ENCODE measurements around the gene EXOC5. TPM values are rescaled to one million over a fixed set of nuclear protein-coding genes. Genes with fewer than 3 reads are reported as not detected.
A peak's percentile ranks its signal among the peaks of the same experiment; 100 is the strongest.

The EXOC5 gene, protein sequence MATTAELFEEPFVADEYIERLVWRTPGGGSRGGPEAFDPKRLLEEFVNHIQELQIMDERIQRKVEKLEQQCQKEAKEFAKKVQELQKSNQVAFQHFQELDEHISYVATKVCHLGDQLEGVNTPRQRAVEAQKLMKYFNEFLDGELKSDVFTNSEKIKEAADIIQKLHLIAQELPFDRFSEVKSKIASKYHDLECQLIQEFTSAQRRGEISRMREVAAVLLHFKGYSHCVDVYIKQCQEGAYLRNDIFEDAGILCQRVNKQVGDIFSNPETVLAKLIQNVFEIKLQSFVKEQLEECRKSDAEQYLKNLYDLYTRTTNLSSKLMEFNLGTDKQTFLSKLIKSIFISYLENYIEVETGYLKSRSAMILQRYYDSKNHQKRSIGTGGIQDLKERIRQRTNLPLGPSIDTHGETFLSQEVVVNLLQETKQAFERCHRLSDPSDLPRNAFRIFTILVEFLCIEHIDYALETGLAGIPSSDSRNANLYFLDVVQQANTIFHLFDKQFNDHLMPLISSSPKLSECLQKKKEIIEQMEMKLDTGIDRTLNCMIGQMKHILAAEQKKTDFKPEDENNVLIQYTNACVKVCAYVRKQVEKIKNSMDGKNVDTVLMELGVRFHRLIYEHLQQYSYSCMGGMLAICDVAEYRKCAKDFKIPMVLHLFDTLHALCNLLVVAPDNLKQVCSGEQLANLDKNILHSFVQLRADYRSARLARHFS
- total RNA-seq (ENCODE audit: low replicate concordance), result 49.3 and 87.4 TPM in 2 replicates

DNA sequence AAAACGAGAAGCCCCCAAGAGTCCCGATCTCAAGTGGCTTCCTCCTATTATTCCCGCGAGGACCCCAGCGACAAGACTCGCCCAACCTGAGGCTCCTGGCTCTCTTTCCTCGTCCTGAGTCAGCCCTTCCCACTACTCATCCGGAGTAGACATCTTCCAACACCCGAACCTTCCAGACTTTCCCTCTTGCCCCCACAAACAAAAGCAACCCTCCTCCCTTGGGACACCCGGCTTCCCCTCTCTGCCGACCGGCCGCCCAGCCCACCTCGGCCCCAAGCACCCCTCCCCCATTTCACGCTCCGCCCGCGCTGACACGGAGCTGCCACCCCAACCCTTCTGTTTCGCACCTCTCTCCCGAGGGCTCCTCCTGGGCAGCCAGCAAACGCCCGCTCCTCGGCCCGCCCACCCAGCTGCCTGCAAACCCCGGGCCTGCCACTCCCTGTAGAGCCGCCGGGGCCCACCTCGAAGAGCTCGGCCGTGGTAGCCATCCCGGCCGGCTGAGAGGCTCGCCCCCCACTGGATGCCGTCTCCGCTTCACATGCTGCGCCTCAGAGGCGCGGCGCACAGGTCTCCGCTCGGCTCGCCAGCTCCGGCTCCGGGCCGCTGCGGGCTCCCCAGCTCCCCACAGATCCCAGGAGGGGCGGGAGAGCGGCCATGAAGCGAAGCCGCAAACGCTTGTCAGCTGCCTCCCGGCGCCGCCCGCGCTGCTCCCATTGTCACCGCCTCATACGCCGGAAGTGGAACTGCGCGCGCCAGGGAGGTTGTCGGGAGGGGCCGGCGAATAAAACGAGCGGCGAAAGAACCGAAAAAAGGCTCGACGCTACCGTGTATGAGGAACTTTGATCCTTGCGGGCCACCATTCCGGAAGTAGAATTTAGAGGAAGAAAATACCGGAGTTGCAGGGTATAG, at the start of gene EXOC5, which contains the start of gene AP5M1:
Gene EXOC5, minus strand, starts transcription at position 745 of the 909 bp plus-strand sequence. Its CDS starts 257 bp downstream, at position 488.
Gene AP5M1, plus strand, starts transcription at position 811 of the 909 bp plus-strand sequence. CDS start 344 bp downstream, outside the sequence.
- peak; percentile 90 for DNase-seq (ENCODE audit: low read depth)
- peak within 1 kb of the TSS; percentile 94 for H3K4me3 ChIP-seq (ENCODE audit: low read depth, low read length)
- TF ChIP-seq, protein P1, sequence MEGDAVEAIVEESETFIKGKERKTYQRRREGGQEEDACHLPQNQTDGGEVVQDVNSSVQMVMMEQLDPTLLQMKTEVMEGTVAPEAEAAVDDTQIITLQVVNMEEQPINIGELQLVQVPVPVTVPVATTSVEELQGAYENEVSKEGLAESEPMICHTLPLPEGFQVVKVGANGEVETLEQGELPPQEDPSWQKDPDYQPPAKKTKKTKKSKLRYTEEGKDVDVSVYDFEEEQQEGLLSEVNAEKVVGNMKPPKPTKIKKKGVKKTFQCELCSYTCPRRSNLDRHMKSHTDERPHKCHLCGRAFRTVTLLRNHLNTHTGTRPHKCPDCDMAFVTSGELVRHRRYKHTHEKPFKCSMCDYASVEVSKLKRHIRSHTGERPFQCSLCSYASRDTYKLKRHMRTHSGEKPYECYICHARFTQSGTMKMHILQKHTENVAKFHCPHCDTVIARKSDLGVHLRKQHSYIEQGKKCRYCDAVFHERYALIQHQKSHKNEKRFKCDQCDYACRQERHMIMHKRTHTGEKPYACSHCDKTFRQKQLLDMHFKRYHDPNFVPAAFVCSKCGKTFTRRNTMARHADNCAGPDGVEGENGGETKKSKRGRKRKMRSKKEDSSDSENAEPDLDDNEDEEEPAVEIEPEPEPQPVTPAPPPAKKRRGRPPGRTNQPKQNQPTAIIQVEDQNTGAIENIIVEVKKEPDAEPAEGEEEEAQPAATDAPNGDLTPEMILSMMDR (IDR thresholded peaks at IDR 0.05; ENCODE audit: insufficient read depth, low read length), result peak; percentile 13

DNA sequence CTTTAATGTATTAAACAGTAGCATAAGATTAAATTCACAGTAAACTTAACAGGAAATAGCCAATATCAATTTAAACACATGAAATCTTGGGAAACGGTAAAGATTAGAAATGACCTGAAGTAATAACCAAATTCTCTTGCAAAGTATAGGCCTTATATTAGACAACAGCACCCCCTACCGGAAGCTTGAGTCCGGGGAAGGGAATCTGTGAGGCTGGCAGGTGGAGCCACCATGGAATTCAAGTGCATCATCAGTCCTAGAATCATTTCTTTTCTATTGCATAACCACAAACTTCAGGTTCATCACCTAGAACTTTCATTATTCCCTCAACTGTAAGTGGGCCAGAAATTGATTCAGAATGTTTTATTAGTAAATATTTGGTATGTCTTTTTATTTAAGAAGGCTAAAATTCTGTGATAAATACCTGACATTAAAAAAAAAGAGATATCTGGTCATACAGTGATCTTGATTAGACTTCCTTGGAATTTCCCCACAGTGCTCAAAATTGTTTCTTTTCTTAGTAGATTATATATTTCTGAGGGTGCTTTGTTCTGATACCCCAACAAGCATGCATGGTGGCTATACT, 48.6 kb upstream of the EXOC5 start:
- TF ChIP-seq, protein P1 (IDR thresholded peaks at IDR 0.05; ENCODE audit: insufficient read depth, low read length), result peak; percentile 84
- no peak overlapping the region for H3K4me3 ChIP-seq (ENCODE audit: low read depth, low read length)
- DNase-seq (ENCODE audit: low read depth), result peak; percentile 86

DNA sequence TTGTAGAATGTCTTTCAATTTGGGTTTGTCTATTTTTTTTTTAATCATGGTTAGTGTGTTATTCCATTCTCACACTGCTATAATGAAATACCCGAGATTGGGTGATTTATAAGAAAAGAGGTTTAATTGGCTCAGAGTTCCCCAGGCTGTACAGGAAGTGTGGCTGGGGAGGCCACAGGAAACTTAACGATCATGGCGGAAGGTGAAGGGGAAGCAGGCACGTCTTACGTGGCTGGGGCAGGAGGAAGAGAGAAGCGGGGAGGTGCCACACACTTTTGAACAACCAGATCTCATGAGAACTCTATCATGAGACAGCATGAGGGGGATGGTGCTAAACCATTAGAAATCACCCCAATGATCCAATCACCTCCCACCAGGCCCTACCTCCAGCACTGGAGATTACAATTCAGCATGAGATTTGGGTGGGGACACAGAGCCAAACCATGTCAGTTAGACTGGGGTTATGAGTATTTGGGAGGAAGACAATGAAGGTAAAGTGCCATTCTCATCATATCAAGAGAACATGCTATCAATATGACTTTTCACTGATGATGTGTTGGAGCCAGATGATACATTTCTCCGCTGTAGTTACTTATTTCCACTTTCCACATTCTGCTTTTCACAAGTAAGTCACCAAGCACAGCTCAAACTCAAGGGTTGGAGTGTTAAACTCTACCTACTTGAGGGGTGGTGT, 45.8 kb upstream of the EXOC5 start:
- no peak for DNase-seq (ENCODE audit: low read depth)
- H3K4me3 ChIP-seq (ENCODE audit: low read depth, low read length), result no peak overlapping the region
- TF ChIP-seq, protein P1 (IDR thresholded peaks at IDR 0.05; ENCODE audit: insufficient read depth, low read length), result no peak

DNA sequence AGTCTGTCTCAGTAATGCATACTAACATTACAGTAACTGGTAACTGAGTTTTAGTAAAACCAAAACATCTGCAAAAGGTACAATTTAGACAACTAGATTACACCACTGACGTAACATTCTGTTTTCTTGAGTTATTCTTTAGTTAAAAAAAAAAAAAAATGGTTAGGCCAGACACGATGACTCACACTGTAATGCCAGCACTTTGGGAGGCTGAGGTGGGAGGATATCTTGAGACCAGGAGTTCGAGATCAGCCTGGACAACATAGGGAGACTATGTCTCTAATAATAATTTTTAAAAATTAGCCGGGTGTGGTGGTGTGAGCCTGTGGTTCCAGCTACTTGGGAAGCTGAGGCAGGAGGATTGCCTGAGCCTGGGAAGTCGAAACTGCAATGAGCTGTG, 34.2 kb upstream of the EXOC5 start:
- no peak overlapping the region for H3K4me3 ChIP-seq (ENCODE audit: low read depth, low read length)
- TF ChIP-seq, protein P1 (IDR thresholded peaks at IDR 0.05; ENCODE audit: insufficient read depth, low read length), result no peak
- peak; percentile 15 for DNase-seq (ENCODE audit: low read depth)

DNA sequence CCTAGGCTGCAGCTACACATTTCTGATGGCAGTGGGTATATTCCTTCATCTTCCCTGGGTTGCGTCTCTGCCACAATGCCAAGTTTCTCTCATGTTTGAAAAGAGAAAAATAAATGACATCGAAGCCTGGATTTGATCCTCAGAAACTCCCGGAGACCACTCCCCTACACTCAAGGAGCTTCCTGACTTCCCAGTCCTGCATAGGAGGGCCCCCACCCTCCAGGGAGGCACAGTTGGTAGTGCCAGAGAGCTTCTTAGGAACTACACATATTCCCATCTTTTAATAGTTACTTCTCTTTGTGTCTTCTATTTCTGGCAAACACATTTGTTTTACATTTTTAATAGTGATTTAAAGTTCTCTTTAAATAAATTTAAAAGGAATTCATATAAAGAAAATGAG, 30.8 kb upstream of the EXOC5 start:
- DNase-seq (ENCODE audit: low read depth), result no peak
- TF ChIP-seq, protein P1 (IDR thresholded peaks at IDR 0.05; ENCODE audit: insufficient read depth, low read length), result no peak
- no peak overlapping the region for H3K4me3 ChIP-seq (ENCODE audit: low read depth, low read length)

Measured in fibroblast of the aortic adventitia (primary cell).